Sigmoid colon (tissue), 7 donors: Measurements from ENCODE around the gene SNRPB. TPM values are rescaled to one million over a fixed set of nuclear protein-coding genes. Genes with fewer than 3 reads are reported as not detected.

Experiments
- DNase-seq: peaks from one replicate; pipeline ENCODE4 v3.0.0-alpha.2; 2019
- H3K27ac ChIP-seq, 4 donors: fragments of 200-600 bp; sonication (generic); one replicate each; pipeline ENCODE4 v1.5.1; 2016 to 2019; ENCODE audit warnings: mild to moderate bottlenecking in 1 of 4
- H3K27me3 ChIP-seq, 3 donors: fragments of 200-600 bp; sonication (generic); one replicate each; pipeline ENCODE4 v1.5.1; 2019; ENCODE audit warnings: mild to moderate bottlenecking in 1 of 3
- H3K36me3 ChIP-seq, 4 donors: fragments of 200-600 bp; sonication (generic); one replicate each; pipeline ENCODE4 v1.5.1; 2016 to 2019
- H3K4me1 ChIP-seq, 4 donors: fragments of 200-600 bp; sonication (generic); one replicate each; pipeline ENCODE4 v1.5.1; 2017 to 2019
- H3K4me3 ChIP-seq, 4 donors: fragments of 200-600 bp; sonication (generic); one replicate each; pipeline ENCODE4 v1.5.1; 2017 to 2019; ENCODE audit warnings: mild to moderate bottlenecking in 2 of 4, moderate library complexity in 1 of 4
- H3K9me3 ChIP-seq, 4 donors: fragments of 200-600 bp in 3 of 4; sonication (generic) in 3 of 4; one replicate each; pipeline versions ENCODE4 v1.5.1 to v1.6.1; 2013 to 2019
- EP300 ChIP-seq, 4 donors: sonication (generic); formaldehyde crosslinking; IDR thresholded peaks; one replicate each; pipeline ENCODE4 v1.6.1; 2017; ENCODE audit warnings: antibody characterized with exemption in 4 of 4
- POLR2A ChIP-seq, 2 donors: fragments of 450-650 bp; IDR thresholded peaks; one replicate each; pipeline ENCODE4 v1.6.1; 2016; ENCODE audit warnings: antibody characterized with exemption in 2 of 2, mild to moderate bottlenecking in 2 of 2, moderate library complexity in 2 of 2
- POLR2AphosphoS5 ChIP-seq, 4 donors: sonication (generic); formaldehyde crosslinking; IDR thresholded peaks; one replicate each; pipeline ENCODE4 v1.6.1; 2017; ENCODE audit warnings: antibody characterized with exemption in 4 of 4
- WGBS, 2 donors: extraction: QIAGEN DNeasy Blood & Tissue Kit; methylation state at CpG; one replicate each; pipeline ENCODE4 v1.1.7; 2013; 5-methylcytosine and 5-hydroxymethylcytosine counted together
- intact Hi-C: fragments of 100-400 bp; cut with DNase I; formaldehyde crosslinking; loops from one replicate; pipeline ENCODE4 v1.15.1; 2023
- polyA plus RNA-seq, 3 donors: library from polyadenylated mRNA; stranded (reverse); fragments of 200-250 nt; gene quantifications; one replicate each; pipeline ENCODE4 v1.2.3, GENCODE V29; 2013
- total RNA-seq, 4 donors: library from RNA; depleted of rRNA; stranded (reverse); fragments of >200 nt; gene quantifications; one replicate each; pipeline ENCODE4 v1.1.0, GENCODE V29; 2016
- TF ChIP-seq, protein P1 (sequence below), 4 experiments: fragments of 450-650 bp in 3 of 4; fragments of 200-600 bp in 1 of 4; IDR thresholded peaks; one replicate each; pipeline ENCODE4 v1.5.1; 2016 to 2019; ENCODE audit warnings: antibody characterized with exemption in 4 of 4, mild to moderate bottlenecking in 3 of 4, moderate library complexity in 2 of 4
- donor health status: healthy with polysubstance abuse.
- donor health status: Bipolar disorder and iron deficiency.
- donor health status: healthy.

The SNRPB gene
- total and polyA plus RNA-seq, 7 donors, result 80.0 to 275 (median 156) TPM

DNA sequence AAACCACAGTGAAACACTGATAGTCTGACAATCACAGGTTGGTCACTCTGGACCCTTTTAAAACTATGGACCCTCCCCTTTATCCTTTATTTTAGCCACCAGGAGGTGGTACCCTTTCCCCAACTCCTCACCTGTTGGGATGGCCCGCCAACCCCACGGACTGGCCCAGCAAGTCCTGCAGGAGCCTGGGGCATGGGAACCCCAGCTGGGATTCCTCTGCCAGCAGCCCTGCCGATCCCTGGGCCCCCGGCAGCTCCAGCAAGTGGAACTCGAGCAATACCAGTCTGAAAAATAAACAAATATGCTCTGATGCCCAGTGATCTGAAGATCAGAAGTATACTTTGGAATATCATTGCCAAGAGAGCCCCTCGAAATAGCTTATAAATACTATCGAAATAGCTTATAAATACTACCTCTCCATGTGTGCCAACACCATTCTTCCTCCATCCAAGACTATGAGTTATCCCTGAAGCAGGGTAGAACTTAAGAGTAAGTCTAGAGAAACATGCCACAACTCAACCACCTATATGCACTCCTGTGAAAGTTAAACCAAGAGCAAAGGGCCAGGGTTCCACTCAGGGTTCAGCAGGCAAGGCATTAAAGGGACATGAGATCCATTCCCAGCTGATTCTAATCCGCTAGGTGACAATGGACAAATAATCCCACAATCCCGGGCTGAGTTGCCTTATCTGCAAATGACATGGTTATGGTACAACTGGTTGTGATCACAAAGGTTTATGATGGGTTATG is 6.8 kb downstream of the SNRPB start:
- H3K36me3 ChIP-seq, result peaks cover 47 to 96% (median 71%) of the 10 kb centered on the region in 4 donors
- 77 to 89% methylated on average over 9 of the region's 9 CpGs for WGBS, 2 donors
- no peaks in the 10 kb centered on the region for H3K27me3 ChIP-seq

DNA sequence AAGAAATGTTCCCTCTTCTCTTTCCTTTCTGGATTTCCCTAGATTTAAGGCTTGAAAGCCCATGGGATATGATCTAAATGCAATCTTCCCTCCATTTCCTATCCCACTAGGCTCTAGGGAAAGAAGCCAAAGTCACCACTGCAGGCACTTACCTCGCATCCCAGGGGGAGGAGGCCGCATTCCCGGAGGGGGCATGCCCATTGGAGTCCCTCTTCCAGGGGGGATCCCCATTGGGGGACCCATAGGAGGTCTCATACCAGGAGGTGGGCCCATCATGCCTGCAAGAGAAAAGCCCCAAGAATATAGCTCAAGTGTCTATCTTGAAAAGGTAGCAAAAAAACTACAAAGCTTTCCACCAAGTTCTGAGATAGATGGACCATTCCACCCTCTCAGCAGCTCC is 8.1 kb downstream of the SNRPB start:
- Histone ChIP-seq H3K9me3 (no peaks in the 10 kb centered on the region), H3K27me3 (no peaks in the 10 kb centered on the region), H3K4me3 (no peak overlapping the region), H3K27ac (no peak overlapping the region), H3K4me1 (peaks cover 0 to 5% (median under 1%) of the 10 kb centered on the region in 4 donors), H3K36me3 (peaks cover 47 to 91% (median 69%) of the 10 kb centered on the region in 4 donors)
- intact Hi-C loops, result no loop called here
- TF ChIP-seq POLR2A (IDR thresholded peaks at IDR 0.05) (no peak), POLR2AphosphoS5 (IDR thresholded peaks at IDR 0.05) (no peak), EP300 (IDR thresholded peaks at IDR 0.05) (no peak)
- TF ChIP-seq, protein P1, sequence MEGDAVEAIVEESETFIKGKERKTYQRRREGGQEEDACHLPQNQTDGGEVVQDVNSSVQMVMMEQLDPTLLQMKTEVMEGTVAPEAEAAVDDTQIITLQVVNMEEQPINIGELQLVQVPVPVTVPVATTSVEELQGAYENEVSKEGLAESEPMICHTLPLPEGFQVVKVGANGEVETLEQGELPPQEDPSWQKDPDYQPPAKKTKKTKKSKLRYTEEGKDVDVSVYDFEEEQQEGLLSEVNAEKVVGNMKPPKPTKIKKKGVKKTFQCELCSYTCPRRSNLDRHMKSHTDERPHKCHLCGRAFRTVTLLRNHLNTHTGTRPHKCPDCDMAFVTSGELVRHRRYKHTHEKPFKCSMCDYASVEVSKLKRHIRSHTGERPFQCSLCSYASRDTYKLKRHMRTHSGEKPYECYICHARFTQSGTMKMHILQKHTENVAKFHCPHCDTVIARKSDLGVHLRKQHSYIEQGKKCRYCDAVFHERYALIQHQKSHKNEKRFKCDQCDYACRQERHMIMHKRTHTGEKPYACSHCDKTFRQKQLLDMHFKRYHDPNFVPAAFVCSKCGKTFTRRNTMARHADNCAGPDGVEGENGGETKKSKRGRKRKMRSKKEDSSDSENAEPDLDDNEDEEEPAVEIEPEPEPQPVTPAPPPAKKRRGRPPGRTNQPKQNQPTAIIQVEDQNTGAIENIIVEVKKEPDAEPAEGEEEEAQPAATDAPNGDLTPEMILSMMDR (IDR thresholded peaks at IDR 0.05), result no peak
- no peak for DNase-seq
- WGBS, 2 donors, result 94 to 97% methylated on average over 3 of the region's 3 CpGs

More for the DNA sequence above, 6.8 kb downstream of the SNRPB start:
- DNase-seq, result no peak
- Histone ChIP-seq H3K4me3 (no peak overlapping the region), H3K4me1 (peaks cover 0 to 16% (median 12%) of the 10 kb centered on the region in 4 donors), H3K27ac (no peak overlapping the region), H3K9me3 (no peaks in the 10 kb centered on the region)
- intact Hi-C loops, result no loop called here
- TF ChIP-seq POLR2A (IDR thresholded peaks at IDR 0.05) (no peak), EP300 (IDR thresholded peaks at IDR 0.05) (no peak), POLR2AphosphoS5 (IDR thresholded peaks at IDR 0.05) (no peak)
- TF ChIP-seq, protein P1 (IDR thresholded peaks at IDR 0.05), result no peak

DNA sequence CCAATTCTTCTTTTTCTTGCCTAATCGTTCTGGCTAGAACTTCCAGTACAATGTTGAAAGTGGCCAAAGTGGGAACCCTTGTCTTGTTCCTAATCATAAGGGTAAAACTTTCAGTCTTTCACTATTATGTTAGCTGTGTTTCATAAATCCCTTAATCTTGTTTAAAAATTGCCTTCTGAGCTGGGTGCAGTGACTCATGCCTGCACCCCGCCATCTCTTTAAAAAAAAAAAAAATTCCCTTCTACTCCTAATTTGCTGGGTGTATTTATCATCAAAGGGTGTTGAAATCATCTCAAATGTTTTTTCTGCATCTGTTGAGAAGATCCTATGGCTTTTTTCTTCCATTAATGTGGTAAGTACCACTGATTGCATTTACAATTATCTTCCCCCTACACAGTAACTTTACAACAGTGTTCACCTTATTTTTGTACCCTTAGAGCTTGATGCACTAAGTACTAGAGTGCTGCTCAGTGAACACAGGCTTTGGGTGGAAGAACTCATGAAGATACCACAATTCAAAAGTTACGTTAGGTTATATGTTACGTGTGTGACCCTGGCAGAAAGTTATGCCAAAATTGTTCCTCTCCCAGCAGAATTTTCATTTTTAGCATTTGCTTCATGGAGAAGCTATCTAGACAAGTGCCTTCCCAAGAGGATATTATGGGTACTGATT is 9.7 kb downstream of the SNRPB start:
- Histone ChIP-seq H3K4me1 (no peaks in the 10 kb centered on the region), H3K9me3 (no peaks in the 10 kb centered on the region), H3K4me3 (no peak overlapping the region), H3K27me3 (no peaks in the 10 kb centered on the region), H3K36me3 (peaks cover 38 to 75% (median 55%) of the 10 kb centered on the region in 4 donors), H3K27ac (no peak overlapping the region)
- no peak for DNase-seq
- intact Hi-C loops, result no loop called here
- TF ChIP-seq EP300 (IDR thresholded peaks at IDR 0.05) (no peak), POLR2AphosphoS5 (IDR thresholded peaks at IDR 0.05) (no peak), POLR2A (IDR thresholded peaks at IDR 0.05) (no peak)
- TF ChIP-seq, protein P1 (IDR thresholded peaks at IDR 0.05), result no peak
- WGBS, 2 donors, result 84 to 87% methylated on average over 4 of the region's 4 CpGs

DNA sequence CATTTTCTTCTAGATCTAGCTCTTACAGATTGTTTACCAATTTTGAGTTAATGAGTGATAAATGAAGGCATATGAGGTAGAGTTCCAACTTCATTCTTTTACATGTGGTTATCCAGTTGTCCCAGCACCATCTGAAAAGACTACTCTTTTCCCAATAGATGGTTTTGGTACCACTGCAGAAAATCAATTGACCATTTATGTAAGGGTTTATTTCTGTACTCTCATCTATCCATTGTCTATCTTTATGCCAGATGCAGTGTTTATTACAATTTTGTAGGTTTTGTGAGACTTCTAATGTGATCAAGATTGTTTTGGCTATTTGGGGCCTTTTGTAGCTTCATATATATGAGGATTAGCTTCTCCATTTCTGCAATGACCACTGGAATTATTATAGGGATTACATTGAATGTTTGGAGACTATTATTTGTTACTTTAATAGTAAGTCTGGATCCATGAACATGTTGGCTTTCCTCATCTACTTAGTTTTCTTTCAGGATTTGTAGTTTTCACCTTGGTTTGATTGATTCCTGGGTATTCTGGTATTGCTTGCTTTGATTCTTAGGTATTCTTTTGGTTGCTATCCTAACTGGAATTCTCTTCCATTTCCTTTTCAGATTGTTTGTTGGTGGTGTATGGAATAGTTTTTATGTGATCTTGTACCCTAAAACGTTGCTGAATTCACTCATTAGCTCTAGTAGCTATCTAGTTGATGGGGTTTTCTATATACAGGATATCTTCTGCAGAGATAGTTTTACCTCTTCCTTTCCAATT is 10.4 kb downstream of the SNRPB start:
- WGBS, 2 donors, result 32 to 69% methylated on average over 1 of the region's 1 CpG
- intact Hi-C loops, result no loop called here
- no peak overlapping the region for H3K27ac ChIP-seq

More for the DNA sequence above, 10.4 kb downstream of the SNRPB start:
- DNase-seq, result no peak
- no peak overlapping the region for H3K4me3 ChIP-seq
- peaks cover 31 to 67% (median 48%) of the 10 kb centered on the region in 4 donors for H3K36me3 ChIP-seq
- H3K9me3 ChIP-seq, result no peaks in the 10 kb centered on the region
- no peaks in the 10 kb centered on the region for H3K4me1 ChIP-seq
- no peaks in the 10 kb centered on the region for H3K27me3 ChIP-seq
- TF ChIP-seq EP300 (IDR thresholded peaks at IDR 0.05) (no peak), POLR2A (IDR thresholded peaks at IDR 0.05) (no peak), POLR2AphosphoS5 (IDR thresholded peaks at IDR 0.05) (no peak)
- TF ChIP-seq, protein P1 (IDR thresholded peaks at IDR 0.05), result no peak
